GM08714 (cell line): ENCODE results near the gene LAMC1.

Experiments
- H3K4me3 ChIP-seq: fragments of 200-500 bp; sonication (Bioruptor generic); 2 replicates; pipeline ENCODE4 v1.5.1; 2014; ENCODE audit warnings: mild to moderate bottlenecking, low read length, inconsistent platforms
- ZNF274 ChIP-seq: IDR thresholded peaks from 2 replicates; pipeline ENCODE4 v1.6.1; 2012; ENCODE audit warnings: mild to moderate bottlenecking, low read depth, low read length

Gene LAMC1

GRCh38 chr1:183003203-183003602 is 20.0 kb upstream of the LAMC1 start:
- TF ChIP-seq ZNF274 = no peak
- H3K4me3 ChIP-seq = no peak overlapping the region

DNA sequence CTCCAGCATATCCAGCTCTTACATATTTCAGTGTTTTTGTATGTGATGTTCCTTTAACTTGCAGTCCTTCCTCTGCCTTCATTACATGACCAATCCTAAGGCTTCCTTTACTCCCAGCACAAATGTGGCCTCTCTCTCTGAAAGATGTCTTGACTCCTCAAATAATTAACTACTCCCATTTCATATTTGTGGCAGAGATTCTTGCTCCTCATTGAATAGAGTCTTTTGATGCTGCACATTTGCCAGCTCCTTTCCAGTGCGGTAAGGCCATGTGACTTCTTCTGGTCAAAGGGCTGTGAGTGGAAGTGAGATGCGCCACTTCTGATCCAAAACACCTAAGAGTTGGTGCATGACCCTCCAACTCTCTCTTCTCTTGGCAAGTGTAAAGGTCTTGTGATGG is 19.1 kb upstream of the LAMC1 start:
- no peak for TF ChIP-seq ZNF274

GRCh38 chr1:183011859-183012258 is 11.4 kb upstream of the LAMC1 start:
- no peak for TF ChIP-seq ZNF274
- H3K4me3 ChIP-seq = no peak overlapping the region

More for the DNA sequence above, 19.1 kb upstream of the LAMC1 start:
- no peak overlapping the region for H3K4me3 ChIP-seq

DNA sequence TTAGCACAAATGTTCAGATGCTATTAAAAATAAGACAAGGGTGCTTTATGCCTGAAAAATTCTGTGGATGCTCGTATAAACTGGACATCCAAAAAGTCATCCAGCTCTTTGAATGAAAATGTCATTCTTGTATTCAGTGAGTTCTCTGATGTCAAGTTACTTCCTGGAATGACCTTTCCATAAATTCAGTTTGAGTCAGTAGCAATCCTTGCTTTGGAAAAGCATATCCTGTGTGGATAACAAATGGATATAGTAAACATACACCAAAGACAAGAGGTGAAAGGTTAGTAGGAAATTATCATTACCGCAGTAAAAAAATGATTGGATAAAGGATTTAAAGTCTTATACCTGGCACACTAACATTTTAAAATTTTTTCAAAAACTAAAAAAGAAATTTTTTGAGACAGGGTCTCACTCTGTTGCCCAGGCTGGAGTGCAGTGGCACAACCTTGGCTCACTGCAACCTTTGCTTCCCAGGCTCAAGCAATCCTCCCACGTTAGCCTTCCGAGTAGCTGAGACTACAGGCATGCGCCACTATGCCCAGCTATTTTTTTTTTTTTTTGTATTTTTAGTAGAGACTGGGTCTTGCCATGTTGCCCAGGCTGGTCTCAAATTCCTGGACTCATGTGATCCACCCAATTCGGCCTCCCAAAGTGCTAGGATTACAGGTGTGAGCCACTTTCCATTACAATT is 10.8 kb upstream of the LAMC1 start:
- TF ChIP-seq ZNF274 = no peak
- no peak overlapping the region for H3K4me3 ChIP-seq

- no peak for TF ChIP-seq ZNF274
- no peak overlapping the region for H3K4me3 ChIP-seq
Observed at GRCh38 chr1:183019139-183019740, 4.0 kb upstream of the LAMC1 start.

GRCh38 chr1:183019860-183020259 is 3.4 kb upstream of the LAMC1 start:
- no peak for TF ChIP-seq ZNF274
- no peak overlapping the region for H3K4me3 ChIP-seq

GRCh38 chr1:183021405-183022201 is 1.6 kb upstream of the LAMC1 start:
- TF ChIP-seq ZNF274 = no peak
- H3K4me3 ChIP-seq = no peak overlapping the region; the same call in 1 of the 2 replicates

GRCh38 chr1:183022202-183023145 is 746 bp upstream of the LAMC1 start:
- no peak for TF ChIP-seq ZNF274
- peak overlapping the region; percentile 65 for H3K4me3 ChIP-seq

DNA sequence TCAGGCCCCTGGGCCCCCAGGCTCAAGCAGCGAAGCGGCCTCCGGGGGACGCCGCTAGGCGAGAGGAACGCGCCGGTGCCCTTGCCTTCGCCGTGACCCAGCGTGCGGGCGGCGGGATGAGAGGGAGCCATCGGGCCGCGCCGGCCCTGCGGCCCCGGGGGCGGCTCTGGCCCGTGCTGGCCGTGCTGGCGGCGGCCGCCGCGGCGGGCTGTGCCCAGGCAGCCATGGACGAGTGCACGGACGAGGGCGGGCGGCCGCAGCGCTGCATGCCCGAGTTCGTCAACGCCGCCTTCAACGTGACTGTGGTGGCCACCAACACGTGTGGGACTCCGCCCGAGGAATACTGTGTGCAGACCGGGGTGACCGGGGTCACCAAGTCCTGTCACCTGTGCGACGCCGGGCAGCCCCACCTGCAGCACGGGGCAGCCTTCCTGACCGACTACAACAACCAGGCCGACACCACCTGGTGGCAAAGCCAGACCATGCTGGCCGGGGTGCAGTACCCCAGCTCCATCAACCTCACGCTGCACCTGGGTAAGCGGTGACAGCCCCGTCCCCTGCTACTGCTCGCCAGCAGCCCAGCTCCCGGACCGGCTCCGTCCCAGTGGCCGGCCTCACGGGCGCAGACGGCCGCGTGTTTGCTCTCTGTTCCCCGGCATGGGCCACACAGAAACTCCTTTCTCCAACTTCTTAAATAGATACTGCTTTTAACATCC is 539 bp downstream of the LAMC1 start:
- peak overlapping the region; percentile 95 for H3K4me3 ChIP-seq
- no peak for TF ChIP-seq ZNF274

- peak overlapping the region; percentile 95 for H3K4me3 ChIP-seq
- no peak for TF ChIP-seq ZNF274
Observed at GRCh38 chr1:183024317-183025009, 1.2 kb downstream of the LAMC1 start.

DNA sequence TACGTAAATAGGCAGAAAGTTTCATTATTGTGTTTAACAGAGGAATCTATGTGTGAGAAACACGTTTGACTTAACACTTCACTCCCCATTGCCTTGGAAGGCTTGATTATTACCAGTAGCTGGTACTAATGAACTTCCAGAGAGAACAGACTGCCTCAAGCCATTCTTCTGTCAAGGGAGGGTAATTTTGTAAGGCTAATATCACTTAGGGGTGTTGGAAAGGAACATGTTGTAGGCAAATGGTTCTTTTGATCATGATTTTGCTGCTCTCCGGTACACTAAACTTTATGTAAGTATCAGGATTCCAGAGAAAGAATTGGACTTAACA is 1.8 kb downstream of the LAMC1 start:
- peak overlapping the region; percentile 95 for H3K4me3 ChIP-seq

DNA sequence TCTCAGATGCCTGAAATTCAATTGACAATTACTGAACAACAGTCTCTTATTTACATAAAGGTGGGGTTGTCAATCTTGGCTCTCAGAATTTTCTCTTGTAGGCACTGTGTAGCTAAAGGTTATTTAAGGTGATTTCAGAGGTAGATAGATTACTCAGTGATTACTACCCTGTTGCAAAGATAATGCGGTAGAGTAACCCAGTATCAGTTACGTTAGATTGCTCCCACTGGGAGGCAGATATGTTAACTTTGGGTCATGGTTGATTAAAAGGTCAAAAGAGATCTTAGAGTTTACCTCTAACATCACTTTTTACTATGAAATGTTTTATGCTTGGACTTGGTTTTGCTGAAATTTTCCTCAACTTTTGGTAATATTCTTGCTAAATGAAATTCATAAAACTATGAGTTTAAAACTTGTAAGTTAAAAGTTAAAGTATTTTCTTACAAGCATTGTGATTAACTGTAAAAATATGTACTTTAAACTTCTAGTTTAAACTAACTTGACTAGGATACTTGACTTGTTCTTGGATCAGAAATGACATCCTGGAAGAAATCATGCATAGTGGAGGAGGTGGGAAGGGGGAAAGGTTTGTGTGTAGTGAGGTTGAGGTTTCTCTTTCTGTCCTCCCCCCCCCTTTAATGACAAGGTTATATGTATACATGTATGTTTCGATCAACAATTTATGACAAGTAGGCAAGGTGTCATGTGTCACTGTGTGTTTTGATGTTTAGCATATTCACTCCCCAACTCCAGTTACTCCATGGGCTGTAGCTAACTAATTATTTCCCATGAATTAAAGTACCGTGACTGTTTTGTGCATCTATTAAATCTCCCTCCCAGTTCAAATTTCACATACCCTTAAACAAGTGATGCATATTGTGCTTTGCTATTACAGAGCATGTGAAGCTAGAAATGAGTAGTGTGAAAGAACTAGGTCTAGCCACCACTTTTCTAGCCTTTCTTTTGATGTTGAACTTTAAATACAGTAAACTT is 2.9 kb downstream of the LAMC1 start:
- H3K4me3 ChIP-seq = peak overlapping the region; percentile 95; the same call in 1 of the 2 replicates
- no peak for TF ChIP-seq ZNF274

More for the DNA sequence above, 1.8 kb downstream of the LAMC1 start:
- TF ChIP-seq ZNF274 = no peak
